LNCAP (cell line): Measurements from ENCODE around the gene NDE1.

Experiments
- CTCF ChIP-seq: fragments of 450-650 bp; IDR thresholded peaks from 2 replicates; pipeline ENCODE4 v1.5.1; 2017; ENCODE audit warnings: mild to moderate bottlenecking

Gene NDE1

GRCh38 chr16:15754821-15755534, 104.9 kb downstream of the NDE1 start:
- TF ChIP-seq CTCF: no peak

GRCh38 chr16:15757077-15757386, 107.0 kb downstream of the NDE1 start:
- TF ChIP-seq CTCF: no peak

- TF ChIP-seq CTCF: no peak
Observed at GRCh38 chr16:15757630-15758251, 107.7 kb downstream of the NDE1 start.

GRCh38 chr16:15759070-15759469, 109.0 kb downstream of the NDE1 start:
- TF ChIP-seq CTCF: no peak

GRCh38 chr16:15760129-15760528, 110.1 kb downstream of the NDE1 start:
- no peak for TF ChIP-seq CTCF

GRCh38 chr16:15764112-15764511, 114.1 kb downstream of the NDE1 start:
- TF ChIP-seq CTCF: no peak

- TF ChIP-seq CTCF: no peak
Observed at GRCh38 chr16:15765116-15765515, 115.1 kb downstream of the NDE1 start.
